Measurements from ENCODE around the gene LMF1. TPM values are rescaled to one million over a fixed set of nuclear protein-coding genes. Genes with fewer than 3 reads are reported as not detected.

LMF1 gene
- total RNA-seq, 1 experiment from 2014 or later: 12.8 TPM

DNA sequence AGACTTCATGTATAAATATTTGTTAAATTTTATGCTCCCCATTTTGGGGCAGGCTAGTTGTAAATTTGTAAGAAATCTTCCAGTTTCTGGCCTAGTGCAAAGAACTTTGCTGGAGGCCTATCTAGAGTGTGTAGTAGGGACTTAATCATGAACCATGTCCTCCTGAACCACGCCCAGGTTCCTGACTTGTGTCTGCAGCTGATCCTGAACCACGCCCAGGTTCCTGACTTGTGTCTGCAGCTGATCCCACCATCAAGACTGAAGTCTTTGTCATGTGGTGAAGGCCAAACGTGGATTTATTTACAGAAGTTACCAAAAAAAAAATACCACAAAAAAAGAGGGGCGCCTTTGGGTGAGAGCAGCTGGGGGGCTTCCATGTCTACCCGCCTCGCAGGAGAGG, 33.1 kb downstream of the LMF1 start:
- no peak for DNase-seq (ENCODE audit: low read depth, low spot score)
- no peaks in the 10 kb centered on the region for H3K27me3 ChIP-seq (ENCODE audit: insufficient read depth, low read length)
- no peaks in the 10 kb centered on the region for H3K79me2 ChIP-seq (ENCODE audit: insufficient read depth, low read length)
- no peaks in the 10 kb centered on the region for H3K4me1 ChIP-seq (ENCODE audit: control insufficient read depth in 1 of 2, insufficient read depth in 2 of 2, low read length in 2 of 2)
- H3K36me3 ChIP-seq (ENCODE audit: control insufficient read depth in 1 of 2, insufficient read depth in 2 of 2, low read length in 2 of 2): no peaks in the 10 kb centered on the region; a peak in 1 of 4 replicates
- no peak overlapping the region for H3K4me2 ChIP-seq (ENCODE audit: low read length)
- no peak overlapping the region for H3K4me3 ChIP-seq (replicated peaks in 1 of 2; ENCODE audit: low read depth in 1 of 2, low read length in 2 of 2)
- POLR2A ChIA-PET: no interaction called here
- no peaks in the 10 kb centered on the region for H4K20me1 ChIP-seq (ENCODE audit: insufficient read depth)
- BruUV-seq (replicated peaks): no TSS peak
- CTCF ChIA-PET: no interaction called here
- H3K9ac ChIP-seq (ENCODE audit: low read length): no peak overlapping the region
- TF ChIP-seq POLR2A (IDR thresholded peaks at IDR 0.05; ENCODE audit: borderline replicate concordance, extremely low read depth, insufficient read depth, insufficient read length) (no peak), EGR1 (IDR thresholded peaks at IDR 0.05; ENCODE audit: low read depth) (no peak), TCF7L2 (IDR thresholded peaks at IDR 0.05; ENCODE audit: borderline replicate concordance, extremely low read depth, insufficient read depth, insufficient read length) (no peak), ELF1 (IDR thresholded peaks at IDR 0.05; ENCODE audit: borderline replicate concordance, low read depth) (no peak), ZFX (IDR thresholded peaks at IDR 0.05) (no peak)
- no peak overlapping the region for H3K27ac ChIP-seq (ENCODE audit: low read depth, low read length)
- RAD21 ChIA-PET (ENCODE audit: low non-redundant PET in 1 of 2, low total read pairs in 2 of 2, uncharacterized antibody in 2 of 2, unreplicated experiment in 2 of 2): no interaction called here
- no peak for ATAC-seq
- H3K9me2 ChIP-seq (ENCODE audit: insufficient read depth): no peaks in the 10 kb centered on the region
- intact Hi-C loops (cut with micrococcal nuclease): no loop called here
- H3K9me3 ChIP-seq (ENCODE audit: control insufficient read depth in 1 of 2, insufficient read depth in 1 of 2, low read depth in 1 of 2, low read length in 2 of 2): peaks cover 0 to 4% of the 10 kb centered on the region in 2 experiments; a peak in 2 of 4 replicates
- H2AFZ ChIP-seq (ENCODE audit: low read depth, low read length, poor library complexity, severe bottlenecking): no peak overlapping the region

- ChIA-PET RAD21 (ENCODE audit: low non-redundant PET in 1 of 2, low total read pairs in 2 of 2, uncharacterized antibody in 2 of 2, unreplicated experiment in 2 of 2) (no interaction called here), CTCF (no interaction called here), POLR2A (no interaction called here)
- ATAC-seq: no peak
- no peak overlapping the region for H3K4me2 ChIP-seq (ENCODE audit: low read length)
- H3K79me2 ChIP-seq (ENCODE audit: insufficient read depth, low read length): no peaks in the 10 kb centered on the region
- intact Hi-C loops (cut with micrococcal nuclease): no loop called here
- BruUV-seq (replicated peaks): no TSS peak
- no peak overlapping the region for H2AFZ ChIP-seq (ENCODE audit: low read depth, low read length, poor library complexity, severe bottlenecking)
- peaks cover 0 to 4% of the 10 kb centered on the region in 2 experiments; a peak in 2 of 4 replicates for H3K9me3 ChIP-seq (ENCODE audit: control insufficient read depth in 1 of 2, insufficient read depth in 1 of 2, low read depth in 1 of 2, low read length in 2 of 2)
- no peak overlapping the region for H3K27ac ChIP-seq (ENCODE audit: low read depth, low read length)
- H3K4me3 ChIP-seq (replicated peaks in 1 of 2; ENCODE audit: low read depth in 1 of 2, low read length in 2 of 2): no peak overlapping the region
- H3K36me3 ChIP-seq (ENCODE audit: control insufficient read depth in 1 of 2, insufficient read depth in 2 of 2, low read length in 2 of 2): no peaks in the 10 kb centered on the region; a peak in 1 of 4 replicates
- no peaks in the 10 kb centered on the region for H3K27me3 ChIP-seq (ENCODE audit: insufficient read depth, low read length)
- no peak for TF ChIP-seq TCF7L2 (IDR thresholded peaks at IDR 0.05; ENCODE audit: borderline replicate concordance, extremely low read depth, insufficient read depth, insufficient read length)
- H3K4me1 ChIP-seq (ENCODE audit: control insufficient read depth in 1 of 2, insufficient read depth in 2 of 2, low read length in 2 of 2): no peaks in the 10 kb centered on the region
- H3K9me2 ChIP-seq (ENCODE audit: insufficient read depth): no peaks in the 10 kb centered on the region
- no peaks in the 10 kb centered on the region for H4K20me1 ChIP-seq (ENCODE audit: insufficient read depth)
- no peak overlapping the region for H3K9ac ChIP-seq (ENCODE audit: low read length)
- no peak for DNase-seq (ENCODE audit: low read depth, low spot score)
These were observed 33.5 kb downstream of the LMF1 start for GRCh38 chr16:937311-937710.

Data from HCT116 (cell line).